ENCODE results near the gene FOXA3. TPM values are rescaled to one million over a fixed set of nuclear protein-coding genes. Genes with fewer than 3 reads are reported as not detected.

Gene FOXA3
- total RNA-seq, 1 donor from 2014 or later, result 0.68 TPM

DNA sequence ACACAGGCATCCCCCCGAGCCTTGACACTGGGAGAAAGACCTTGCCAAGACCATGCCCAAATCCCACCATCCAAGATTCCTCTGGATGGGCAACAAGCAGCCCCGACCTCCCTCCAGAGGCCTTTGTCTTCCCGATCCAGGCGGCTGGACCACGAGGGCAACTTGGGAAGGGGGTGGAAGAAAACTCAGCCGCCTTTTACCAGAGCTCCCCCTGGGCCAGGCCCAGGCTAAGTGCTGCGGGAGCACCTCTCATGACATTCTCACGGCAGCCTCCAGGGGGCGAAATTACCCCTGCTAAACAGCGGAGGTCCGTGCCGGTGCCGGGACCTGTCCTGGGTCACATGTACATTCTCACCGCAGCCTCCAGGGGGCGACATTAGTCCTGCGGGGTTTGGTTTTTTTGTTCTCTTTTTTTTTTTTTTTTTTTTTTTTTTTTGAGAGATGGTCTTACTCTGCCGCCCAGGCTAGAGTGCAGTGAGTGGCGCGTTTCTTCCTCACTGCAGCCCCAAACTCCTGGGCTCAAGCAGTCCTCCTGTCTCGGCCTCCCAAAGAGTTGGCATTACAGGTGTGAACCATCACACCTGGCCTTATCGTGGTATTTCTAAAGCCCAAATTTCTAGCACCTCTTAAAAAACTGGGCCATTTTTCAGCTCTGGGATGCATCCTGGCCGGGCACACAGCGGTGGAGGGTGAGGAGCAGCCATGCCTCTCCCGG, 47.0 kb upstream of the FOXA3 start:
- Histone ChIP-seq H3K36me3 (peaks cover 28% of the 10 kb centered on the region), H3K9me3 (no peaks in the 10 kb centered on the region), H3K4me3 (no peak overlapping the region), H3K27ac (no peak overlapping the region), H3K27me3 (ENCODE audit: low read depth) (no peaks in the 10 kb centered on the region), H3K4me1 (peaks cover 8% of the 10 kb centered on the region)
- peak; percentile 96 for DNase-seq
- ATAC-seq, result peak; percentile 92 to 95
- TF ChIP-seq, protein P1, sequence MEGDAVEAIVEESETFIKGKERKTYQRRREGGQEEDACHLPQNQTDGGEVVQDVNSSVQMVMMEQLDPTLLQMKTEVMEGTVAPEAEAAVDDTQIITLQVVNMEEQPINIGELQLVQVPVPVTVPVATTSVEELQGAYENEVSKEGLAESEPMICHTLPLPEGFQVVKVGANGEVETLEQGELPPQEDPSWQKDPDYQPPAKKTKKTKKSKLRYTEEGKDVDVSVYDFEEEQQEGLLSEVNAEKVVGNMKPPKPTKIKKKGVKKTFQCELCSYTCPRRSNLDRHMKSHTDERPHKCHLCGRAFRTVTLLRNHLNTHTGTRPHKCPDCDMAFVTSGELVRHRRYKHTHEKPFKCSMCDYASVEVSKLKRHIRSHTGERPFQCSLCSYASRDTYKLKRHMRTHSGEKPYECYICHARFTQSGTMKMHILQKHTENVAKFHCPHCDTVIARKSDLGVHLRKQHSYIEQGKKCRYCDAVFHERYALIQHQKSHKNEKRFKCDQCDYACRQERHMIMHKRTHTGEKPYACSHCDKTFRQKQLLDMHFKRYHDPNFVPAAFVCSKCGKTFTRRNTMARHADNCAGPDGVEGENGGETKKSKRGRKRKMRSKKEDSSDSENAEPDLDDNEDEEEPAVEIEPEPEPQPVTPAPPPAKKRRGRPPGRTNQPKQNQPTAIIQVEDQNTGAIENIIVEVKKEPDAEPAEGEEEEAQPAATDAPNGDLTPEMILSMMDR (IDR thresholded peaks at IDR 0.05), result peak; percentile 99
- intact Hi-C loops (cut with DNase I), result no loop called here

DNA sequence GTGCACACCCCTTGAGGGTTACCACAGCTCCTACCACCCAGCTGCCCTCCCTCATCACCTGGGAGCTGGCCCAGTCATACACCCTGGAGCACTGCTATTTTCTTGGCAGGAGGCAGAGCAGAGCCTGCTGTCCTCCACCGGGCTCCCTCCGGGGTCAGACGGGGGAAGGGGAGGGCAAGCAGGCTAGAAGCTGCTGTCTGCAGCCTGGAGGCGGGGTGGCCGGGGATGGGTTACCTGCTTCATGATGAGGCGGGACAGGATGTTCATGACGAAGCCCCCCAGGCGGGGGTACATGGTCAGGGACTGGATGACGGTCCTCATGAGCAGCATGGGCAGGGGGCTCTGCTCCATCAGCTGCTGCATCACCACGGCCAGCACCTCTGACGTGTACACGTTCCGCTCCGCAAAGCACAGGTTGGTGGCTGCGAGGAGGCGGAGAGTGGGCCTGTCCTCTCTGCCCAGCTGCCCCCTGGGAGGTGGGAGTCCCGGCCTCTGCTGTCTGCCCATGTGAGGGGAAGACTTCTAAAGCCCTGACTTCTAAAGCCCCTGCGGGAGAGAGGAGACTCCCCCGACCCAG, 46.3 kb upstream of the FOXA3 start:
- intact Hi-C loops (cut with DNase I), result no loop called here
- Histone ChIP-seq H3K9me3 (no peaks in the 10 kb centered on the region), H3K4me3 (no peak overlapping the region), H3K27me3 (ENCODE audit: low read depth) (no peaks in the 10 kb centered on the region), H3K27ac (no peak overlapping the region), H3K4me1 (peaks cover 8% of the 10 kb centered on the region), H3K36me3 (peaks cover 34% of the 10 kb centered on the region)
- ATAC-seq (peak in 1 of 2 donors; percentile 11), DNase-seq (no peak)
- TF ChIP-seq, protein P1 (IDR thresholded peaks at IDR 0.05), result no peak

DNA sequence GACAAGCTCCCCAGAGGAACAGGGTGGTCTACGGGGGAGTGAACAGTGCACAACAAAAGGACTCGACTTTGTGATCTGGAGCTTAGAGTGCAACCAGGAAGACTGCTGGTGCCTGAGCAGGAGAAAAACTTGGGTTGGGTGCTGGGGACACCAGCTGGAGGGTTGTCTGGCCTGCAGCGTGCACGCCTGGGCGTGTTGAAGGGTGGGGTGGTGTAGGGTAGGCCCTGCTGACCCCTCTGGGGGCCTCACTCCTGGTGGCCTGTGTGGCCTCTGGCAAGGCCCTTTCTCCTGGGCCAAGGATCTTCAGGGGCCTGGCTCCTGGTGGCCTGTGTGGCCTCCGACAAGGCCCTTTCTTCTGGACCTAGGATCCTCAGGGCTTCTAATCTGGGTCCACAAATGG, 44.4 kb upstream of the FOXA3 start:
- peaks cover 54% of the 10 kb centered on the region for H3K36me3 ChIP-seq
- H3K27ac ChIP-seq, result no peak overlapping the region
- H3K4me1 ChIP-seq, result peaks cover 8% of the 10 kb centered on the region
- DNase-seq (no peak), ATAC-seq (no peak)
- intact Hi-C loops (cut with DNase I), result no loop called here
- no peaks in the 10 kb centered on the region for H3K27me3 ChIP-seq (ENCODE audit: low read depth)
- no peak overlapping the region for H3K4me3 ChIP-seq
- TF ChIP-seq, protein P1 (IDR thresholded peaks at IDR 0.05), result no peak
- no peaks in the 10 kb centered on the region for H3K9me3 ChIP-seq

DNA sequence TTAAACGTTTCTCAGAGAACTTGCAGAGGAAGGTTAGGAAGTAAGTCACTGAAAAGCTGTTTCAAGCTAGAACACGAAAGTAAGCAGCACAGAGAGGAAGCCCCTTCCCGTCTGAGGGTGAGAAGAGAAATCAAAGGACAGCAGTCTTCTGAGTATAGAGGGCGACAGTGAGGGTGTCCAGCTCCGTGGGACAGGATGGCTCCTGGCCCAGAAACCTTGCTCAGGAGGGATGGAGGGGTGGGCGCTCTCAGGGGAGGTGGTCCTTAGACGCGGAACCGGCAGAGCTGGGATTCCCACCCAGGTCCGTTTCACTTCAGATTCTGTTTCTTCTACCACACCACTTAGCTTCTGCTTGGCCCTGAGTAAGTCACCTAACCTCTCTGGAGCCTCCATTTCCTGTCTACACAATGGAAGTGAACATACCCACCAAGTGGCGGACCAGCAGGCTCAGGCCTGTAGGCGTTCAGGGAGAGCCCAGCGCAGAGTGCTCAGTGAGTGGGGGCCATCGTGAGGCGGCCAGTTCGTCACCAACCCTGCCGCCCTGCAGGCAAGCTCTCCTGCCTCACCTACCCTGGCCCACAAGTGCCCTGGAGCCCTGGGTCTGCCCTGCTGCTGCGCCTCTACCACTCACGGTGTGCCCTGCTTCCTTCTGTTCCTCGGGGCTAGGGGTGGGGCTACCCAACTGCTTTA, 43.6 kb upstream of the FOXA3 start:
- intact Hi-C loops (cut with DNase I), result no loop called here
- H3K27ac ChIP-seq, result no peak overlapping the region
- DNase-seq (no peak), ATAC-seq (no peak)
- TF ChIP-seq, protein P1 (IDR thresholded peaks at IDR 0.05), result no peak
- H3K27me3 ChIP-seq (ENCODE audit: low read depth), result no peaks in the 10 kb centered on the region
- H3K4me3 ChIP-seq, result no peak overlapping the region
- no peaks in the 10 kb centered on the region for H3K9me3 ChIP-seq
- peaks cover 8% of the 10 kb centered on the region for H3K4me1 ChIP-seq
- peaks cover 62% of the 10 kb centered on the region for H3K36me3 ChIP-seq

DNA sequence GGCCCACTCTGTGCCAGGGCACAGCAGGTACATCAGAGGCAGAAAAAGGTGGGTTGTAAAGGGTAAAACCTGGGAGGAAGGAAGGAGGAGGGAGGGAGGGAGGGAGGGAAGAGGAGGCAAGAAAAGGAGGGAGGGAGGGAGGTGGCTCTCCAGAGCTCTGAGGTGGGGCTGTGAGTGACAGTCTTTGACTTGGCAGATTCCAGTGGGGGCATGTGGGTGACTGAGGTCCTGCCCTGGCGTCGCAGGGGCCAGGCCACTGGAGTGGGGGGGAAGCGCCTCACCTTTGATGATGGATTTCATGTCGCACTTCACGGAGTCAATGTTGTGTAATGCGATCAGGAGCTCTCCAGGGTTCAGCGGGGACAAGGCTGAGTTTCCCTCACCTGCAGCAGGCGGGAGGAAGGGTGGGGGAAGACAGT, 43.0 kb upstream of the FOXA3 start:
- H3K9me3 ChIP-seq, result no peaks in the 10 kb centered on the region
- no peak overlapping the region for H3K4me3 ChIP-seq
- no peaks in the 10 kb centered on the region for H3K27me3 ChIP-seq (ENCODE audit: low read depth)
- TF ChIP-seq, protein P1 (IDR thresholded peaks at IDR 0.05), result no peak
- peaks cover 4% of the 10 kb centered on the region for H3K4me1 ChIP-seq
- DNase-seq (no peak), ATAC-seq (no peak)
- intact Hi-C loops (cut with DNase I), result no loop called here
- no peak overlapping the region for H3K27ac ChIP-seq
- H3K36me3 ChIP-seq, result peaks cover 67% of the 10 kb centered on the region

Data from lower lobe of right lung (tissue), 2 donors.